Measurements from ENCODE around the gene NCOA6.
A peak's percentile ranks its signal among the peaks of the same experiment; 100 is the strongest.
"Not testable (repeated sequence)": the region's sequence is repeated elsewhere in the genome, so short reads cannot be mapped to it uniquely, and the experiment has no call there.

Gene NCOA6

GRCh38 chr20:34719242-34720017 lies 106.0 kb downstream of the NCOA6 start:
- not testable (repeated sequence) for DNase-seq (ENCODE audit: low read depth in 2 of 2)

- DNase-seq (ENCODE audit: low read depth in 2 of 2), result no peak
These were observed 108.0 kb downstream of the NCOA6 start for GRCh38 chr20:34717230-34718095.

GRCh38 chr20:34716921-34717229 lies 108.6 kb downstream of the NCOA6 start:
- DNase-seq (ENCODE audit: low read depth in 2 of 2), result no peak

- no peak for DNase-seq (ENCODE audit: low read depth in 2 of 2)
These were observed 110.1 kb downstream of the NCOA6 start for GRCh38 chr20:34715384-34715783.

GRCh38 chr20:34713944-34714515 lies 111.4 kb downstream of the NCOA6 start:
- not testable (repeated sequence) for DNase-seq (ENCODE audit: low read depth in 2 of 2)

- no peak for DNase-seq (ENCODE audit: low read depth in 2 of 2)
These were observed 112.1 kb downstream of the NCOA6 start for GRCh38 chr20:34713194-34713943.

- no peak for DNase-seq (ENCODE audit: low read depth in 2 of 2)
These were observed 112.8 kb downstream of the NCOA6 start for GRCh38 chr20:34712525-34713192.

- DNase-seq (ENCODE audit: low read depth in 2 of 2), result no peak
These were observed 113.5 kb downstream of the NCOA6 start for GRCh38 chr20:34711813-34712430.

- no peak for DNase-seq (ENCODE audit: low read depth in 2 of 2)
These were observed 114.4 kb downstream of the NCOA6 start for GRCh38 chr20:34710861-34711574.

GRCh38 chr20:34710568-34710839 lies 114.9 kb downstream of the NCOA6 start:
- DNase-seq (ENCODE audit: low read depth in 2 of 2), result no peak

- peak in 1 of 2 donors; percentile 57 for DNase-seq (ENCODE audit: low read depth in 2 of 2)
These were observed 115.5 kb downstream of the NCOA6 start for GRCh38 chr20:34709831-34710567.

- DNase-seq (ENCODE audit: low read depth in 2 of 2), result peak; percentile 62 to 72
These were observed 116.2 kb downstream of the NCOA6 start for GRCh38 chr20:34709044-34709830.

GRCh38 chr20:34708621-34709043 lies 116.8 kb downstream of the NCOA6 start:
- DNase-seq (ENCODE audit: low read depth in 2 of 2), result peak; percentile 28 to 40

GRCh38 chr20:34706912-34707784 lies 118.3 kb downstream of the NCOA6 start:
- no peak for DNase-seq (ENCODE audit: low read depth in 2 of 2)

GRCh38 chr20:34706302-34706875 lies 119.1 kb downstream of the NCOA6 start:
- no peak for DNase-seq (ENCODE audit: low read depth in 2 of 2)

GRCh38 chr20:34705397-34706301 lies 119.8 kb downstream of the NCOA6 start:
- DNase-seq (ENCODE audit: low read depth in 2 of 2), result no peak

GRCh38 chr20:34705008-34705396 lies 120.4 kb downstream of the NCOA6 start:
- DNase-seq (ENCODE audit: low read depth in 2 of 2), result no peak

All from activated CD4-positive, alpha-beta T cell treated with anti-CD3 and anti-CD28 coated beads for 24 hours (primary cell).